ENCODE measurements around the gene STOM.
A peak's percentile ranks its signal among the peaks of the same experiment; 100 is the strongest.
"Not testable (repeated sequence)": the region's sequence is repeated elsewhere in the genome, so short reads cannot be mapped to it uniquely, and the experiment has no call there.

The STOM gene

GRCh38 chr9:121369595-121370265 lies at the start of gene STOM:
Gene STOM (minus strand): TSS chr9:121370250. CDS start chr9:121370187, 63 bp downstream.
- peak; percentile 40 to 47 (median 46) for DNase-seq (ENCODE audit: low read depth in 2 of 3, low spot score in 1 of 3)

GRCh38 chr9:121411993-121412392 lies 41.9 kb upstream of the STOM start:
- no peak for DNase-seq (ENCODE audit: low read depth in 2 of 3, low spot score in 1 of 3)

- no peak for DNase-seq (ENCODE audit: low read depth in 2 of 3, low spot score in 1 of 3)
Observed at GRCh38 chr9:121405899-121406298, 35.8 kb upstream of the STOM start.

- DNase-seq (ENCODE audit: low read depth in 2 of 3, low spot score in 1 of 3) = no peak
Observed at GRCh38 chr9:121404906-121405305, 34.9 kb upstream of the STOM start.

GRCh38 chr9:121399883-121400607 lies 30.0 kb upstream of the STOM start:
- DNase-seq (ENCODE audit: low read depth in 2 of 3, low spot score in 1 of 3) = peak in 1 of 3 donors; percentile 29

- DNase-seq (ENCODE audit: low read depth in 2 of 3, low spot score in 1 of 3) = no peak
Observed at GRCh38 chr9:121399126-121399882, 29.3 kb upstream of the STOM start.

- DNase-seq (ENCODE audit: low read depth in 2 of 3, low spot score in 1 of 3) = no peak
Observed at GRCh38 chr9:121398374-121398773, 28.3 kb upstream of the STOM start.

- not testable (repeated sequence) for DNase-seq (ENCODE audit: low read depth in 2 of 3, low spot score in 1 of 3)
Observed at GRCh38 chr9:121397277-121397676, 27.2 kb upstream of the STOM start.

GRCh38 chr9:121395558-121395957 lies 25.5 kb upstream of the STOM start:
- no peak for DNase-seq (ENCODE audit: low read depth in 2 of 3, low spot score in 1 of 3)

GRCh38 chr9:121394292-121394691 lies 24.2 kb upstream of the STOM start:
- DNase-seq (ENCODE audit: low read depth in 2 of 3, low spot score in 1 of 3) = no peak

GRCh38 chr9:121393318-121393717 lies 23.3 kb upstream of the STOM start:
- DNase-seq (ENCODE audit: low read depth in 2 of 3, low spot score in 1 of 3) = no peak

- DNase-seq (ENCODE audit: low read depth in 2 of 3, low spot score in 1 of 3) = no peak
Observed at GRCh38 chr9:121390372-121390771, 20.3 kb upstream of the STOM start.

GRCh38 chr9:121388140-121388905 lies 18.3 kb upstream of the STOM start:
- DNase-seq (ENCODE audit: low read depth in 2 of 3, low spot score in 1 of 3) = no peak

GRCh38 chr9:121386442-121387175 lies 16.6 kb upstream of the STOM start:
- no peak for DNase-seq (ENCODE audit: low read depth in 2 of 3, low spot score in 1 of 3)

- no peak for DNase-seq (ENCODE audit: low read depth in 2 of 3, low spot score in 1 of 3)
Observed at GRCh38 chr9:121383715-121384114, 13.7 kb upstream of the STOM start.

GRCh38 chr9:121380846-121381245 lies 10.8 kb upstream of the STOM start:
- no peak for DNase-seq (ENCODE audit: low read depth in 2 of 3, low spot score in 1 of 3)

GRCh38 chr9:121376214-121376830 lies 6.3 kb upstream of the STOM start:
- DNase-seq (ENCODE audit: low read depth in 2 of 3, low spot score in 1 of 3) = no peak

- no peak for DNase-seq (ENCODE audit: low read depth in 2 of 3, low spot score in 1 of 3)
Observed at GRCh38 chr9:121373011-121373729, 3.1 kb upstream of the STOM start.

- DNase-seq (ENCODE audit: low read depth in 2 of 3, low spot score in 1 of 3) = no peak
Observed at GRCh38 chr9:121372239-121373010, 2.4 kb upstream of the STOM start.

Measured in stimulated activated CD4-positive, alpha-beta T cell treated with anti-CD3 and anti-CD28 coated beads, Interleukin-12 subunit alpha, Interleukin-12 subunit beta, amount 100 ng/mL, for 48 hours (primary cell).